ENCODE results near the gene C16orf87. TPM values are rescaled to one million over a fixed set of nuclear protein-coding genes. Genes with fewer than 3 reads are reported as not detected.

Gene C16orf87
- total RNA-seq, 1 experiment from 2014 or later = 10.2 TPM

DNA sequence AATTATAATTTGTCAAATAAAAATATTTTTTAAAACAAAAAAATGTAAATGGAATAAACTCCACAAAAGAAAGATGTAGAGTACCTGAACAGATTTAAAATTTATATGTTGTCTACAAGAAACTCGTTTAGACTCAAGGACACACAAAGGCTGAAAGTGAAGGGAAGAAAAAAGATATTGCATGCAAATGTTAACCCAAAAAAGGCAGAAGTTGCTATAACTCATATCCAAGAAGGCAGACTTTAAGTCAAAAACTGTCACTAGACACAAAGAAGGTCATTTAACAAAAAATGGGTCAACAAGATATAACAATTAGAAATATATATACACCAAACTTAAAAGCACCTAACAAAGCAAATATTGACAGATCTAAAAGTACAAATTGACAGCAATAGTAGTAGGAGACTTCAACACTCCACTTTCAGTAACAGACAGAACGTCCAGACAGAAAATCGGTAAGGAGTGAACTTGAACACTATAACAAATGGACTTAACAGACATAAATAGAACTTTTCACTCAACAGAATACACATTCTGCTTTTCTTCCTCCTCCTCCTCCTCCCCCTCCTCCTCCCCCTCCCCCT is 42.0 kb downstream of the C16orf87 start:
- intact Hi-C loops (cut with micrococcal nuclease) = no loop called here
- ChIA-PET CTCF (interaction anchor here (0.6 to 0.7 kb wide), 2 partner anchors 12 to 120 kb away, joined by 4 to 6 read pairs; no protein-coding TSS in a partner anchor), RAD21 (ENCODE audit: low non-redundant PET in 1 of 2, low total read pairs in 2 of 2, uncharacterized antibody in 2 of 2, unreplicated experiment in 2 of 2) (no interaction called here), POLR2A (no interaction called here)
- H3K27ac ChIP-seq (ENCODE audit: low read depth, low read length) = no peak overlapping the region
- DNase-seq (ENCODE audit: low read depth, low spot score) (no peak), ATAC-seq (no peak)
- H3K9ac ChIP-seq (ENCODE audit: low read length) = no peak overlapping the region
- H3K4me2 ChIP-seq (ENCODE audit: low read length) = no peak overlapping the region
- H3K27me3 ChIP-seq (ENCODE audit: insufficient read depth, low read length) = no peaks in the 10 kb centered on the region
- H3K9me2 ChIP-seq (ENCODE audit: insufficient read depth) = no peaks in the 10 kb centered on the region
- H2AFZ ChIP-seq (ENCODE audit: low read depth, low read length, poor library complexity, severe bottlenecking) = no peak overlapping the region
- no peaks in the 10 kb centered on the region for H3K79me2 ChIP-seq (ENCODE audit: insufficient read depth, low read length)
- H3K9me3 ChIP-seq (ENCODE audit: control insufficient read depth in 1 of 2, insufficient read depth in 1 of 2, low read depth in 1 of 2, low read length in 2 of 2) = no peaks in the 10 kb centered on the region
- no peaks in the 10 kb centered on the region for H4K20me1 ChIP-seq (ENCODE audit: insufficient read depth)
- no peaks in the 10 kb centered on the region for H3K4me1 ChIP-seq (ENCODE audit: control insufficient read depth in 1 of 2, insufficient read depth in 2 of 2, low read length in 2 of 2)
- TF ChIP-seq, protein P1, sequence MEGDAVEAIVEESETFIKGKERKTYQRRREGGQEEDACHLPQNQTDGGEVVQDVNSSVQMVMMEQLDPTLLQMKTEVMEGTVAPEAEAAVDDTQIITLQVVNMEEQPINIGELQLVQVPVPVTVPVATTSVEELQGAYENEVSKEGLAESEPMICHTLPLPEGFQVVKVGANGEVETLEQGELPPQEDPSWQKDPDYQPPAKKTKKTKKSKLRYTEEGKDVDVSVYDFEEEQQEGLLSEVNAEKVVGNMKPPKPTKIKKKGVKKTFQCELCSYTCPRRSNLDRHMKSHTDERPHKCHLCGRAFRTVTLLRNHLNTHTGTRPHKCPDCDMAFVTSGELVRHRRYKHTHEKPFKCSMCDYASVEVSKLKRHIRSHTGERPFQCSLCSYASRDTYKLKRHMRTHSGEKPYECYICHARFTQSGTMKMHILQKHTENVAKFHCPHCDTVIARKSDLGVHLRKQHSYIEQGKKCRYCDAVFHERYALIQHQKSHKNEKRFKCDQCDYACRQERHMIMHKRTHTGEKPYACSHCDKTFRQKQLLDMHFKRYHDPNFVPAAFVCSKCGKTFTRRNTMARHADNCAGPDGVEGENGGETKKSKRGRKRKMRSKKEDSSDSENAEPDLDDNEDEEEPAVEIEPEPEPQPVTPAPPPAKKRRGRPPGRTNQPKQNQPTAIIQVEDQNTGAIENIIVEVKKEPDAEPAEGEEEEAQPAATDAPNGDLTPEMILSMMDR (IDR thresholded peaks at IDR 0.05 in 2 of 3, conservative IDR thresholded peaks at IDR 0.05 in 1 of 3; ENCODE audit: borderline replicate concordance in 1 of 3, insufficient read depth in 1 of 3, low read depth in 2 of 3, low read length in 2 of 3) = no peak
- no peak for TF ChIP-seq JUND (IDR thresholded peaks at IDR 0.05)
- TF ChIP-seq, protein P2, sequence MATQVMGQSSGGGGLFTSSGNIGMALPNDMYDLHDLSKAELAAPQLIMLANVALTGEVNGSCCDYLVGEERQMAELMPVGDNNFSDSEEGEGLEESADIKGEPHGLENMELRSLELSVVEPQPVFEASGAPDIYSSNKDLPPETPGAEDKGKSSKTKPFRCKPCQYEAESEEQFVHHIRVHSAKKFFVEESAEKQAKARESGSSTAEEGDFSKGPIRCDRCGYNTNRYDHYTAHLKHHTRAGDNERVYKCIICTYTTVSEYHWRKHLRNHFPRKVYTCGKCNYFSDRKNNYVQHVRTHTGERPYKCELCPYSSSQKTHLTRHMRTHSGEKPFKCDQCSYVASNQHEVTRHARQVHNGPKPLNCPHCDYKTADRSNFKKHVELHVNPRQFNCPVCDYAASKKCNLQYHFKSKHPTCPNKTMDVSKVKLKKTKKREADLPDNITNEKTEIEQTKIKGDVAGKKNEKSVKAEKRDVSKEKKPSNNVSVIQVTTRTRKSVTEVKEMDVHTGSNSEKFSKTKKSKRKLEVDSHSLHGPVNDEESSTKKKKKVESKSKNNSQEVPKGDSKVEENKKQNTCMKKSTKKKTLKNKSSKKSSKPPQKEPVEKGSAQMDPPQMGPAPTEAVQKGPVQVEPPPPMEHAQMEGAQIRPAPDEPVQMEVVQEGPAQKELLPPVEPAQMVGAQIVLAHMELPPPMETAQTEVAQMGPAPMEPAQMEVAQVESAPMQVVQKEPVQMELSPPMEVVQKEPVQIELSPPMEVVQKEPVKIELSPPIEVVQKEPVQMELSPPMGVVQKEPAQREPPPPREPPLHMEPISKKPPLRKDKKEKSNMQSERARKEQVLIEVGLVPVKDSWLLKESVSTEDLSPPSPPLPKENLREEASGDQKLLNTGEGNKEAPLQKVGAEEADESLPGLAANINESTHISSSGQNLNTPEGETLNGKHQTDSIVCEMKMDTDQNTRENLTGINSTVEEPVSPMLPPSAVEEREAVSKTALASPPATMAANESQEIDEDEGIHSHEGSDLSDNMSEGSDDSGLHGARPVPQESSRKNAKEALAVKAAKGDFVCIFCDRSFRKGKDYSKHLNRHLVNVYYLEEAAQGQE (IDR thresholded peaks at IDR 0.05; ENCODE audit: low read depth) = no peak
- TF ChIP-seq CEBPB (IDR thresholded peaks at IDR 0.05; ENCODE audit: low read depth) = no peak
- no peak for TF ChIP-seq SP1 (IDR thresholded peaks at IDR 0.05; ENCODE audit: low read depth)
- no peak for TF ChIP-seq ELF1 (IDR thresholded peaks at IDR 0.05; ENCODE audit: borderline replicate concordance, low read depth)
- no peak for TF ChIP-seq EZH2 (IDR thresholded peaks at IDR 0.05)
- TF ChIP-seq ZNF274 (IDR thresholded peaks at IDR 0.05; ENCODE audit: low read depth, low read length) = no peak
- TF ChIP-seq EGR1 (IDR thresholded peaks at IDR 0.05; ENCODE audit: low read depth) = no peak
- no peak for TF ChIP-seq YY1 (IDR thresholded peaks at IDR 0.05; ENCODE audit: extremely low read depth, insufficient replicate concordance, low read depth, low read length)
- no TSS peak for BruUV-seq (replicated peaks)
- no peaks in the 10 kb centered on the region for H3K36me3 ChIP-seq (ENCODE audit: control insufficient read depth in 1 of 2, insufficient read depth in 2 of 2, low read length in 2 of 2)
- no peak overlapping the region for H3K4me3 ChIP-seq (replicated peaks in 1 of 2; ENCODE audit: low read depth in 1 of 2, low read length in 2 of 2)

Data from HCT116 (cell line).